Measurements from ENCODE around the gene FSTL1. TPM values are rescaled to one million over a fixed set of nuclear protein-coding genes. Genes with fewer than 3 reads are reported as not detected.

FSTL1 gene
- total and polyA plus RNA-seq, 2 donors (not counting 1 experiment from before 2014, with no cell fraction given), result 0.15 TPM; not detected in 1

DNA sequence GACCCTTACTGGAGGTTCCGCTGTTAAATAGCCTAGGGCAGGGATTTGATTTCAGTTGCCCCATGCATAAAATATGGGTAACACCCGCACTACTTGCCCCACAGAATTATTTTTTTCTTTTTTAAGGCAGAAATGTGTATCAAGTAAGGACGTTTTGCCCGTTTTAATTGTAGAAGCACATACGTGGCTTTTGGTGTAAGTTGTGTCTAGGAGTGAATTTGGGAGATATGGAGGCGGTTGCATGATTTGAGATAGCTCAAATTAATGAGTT lies 101.0 kb downstream of the FSTL1 start:
- TF ChIP-seq, protein P1, sequence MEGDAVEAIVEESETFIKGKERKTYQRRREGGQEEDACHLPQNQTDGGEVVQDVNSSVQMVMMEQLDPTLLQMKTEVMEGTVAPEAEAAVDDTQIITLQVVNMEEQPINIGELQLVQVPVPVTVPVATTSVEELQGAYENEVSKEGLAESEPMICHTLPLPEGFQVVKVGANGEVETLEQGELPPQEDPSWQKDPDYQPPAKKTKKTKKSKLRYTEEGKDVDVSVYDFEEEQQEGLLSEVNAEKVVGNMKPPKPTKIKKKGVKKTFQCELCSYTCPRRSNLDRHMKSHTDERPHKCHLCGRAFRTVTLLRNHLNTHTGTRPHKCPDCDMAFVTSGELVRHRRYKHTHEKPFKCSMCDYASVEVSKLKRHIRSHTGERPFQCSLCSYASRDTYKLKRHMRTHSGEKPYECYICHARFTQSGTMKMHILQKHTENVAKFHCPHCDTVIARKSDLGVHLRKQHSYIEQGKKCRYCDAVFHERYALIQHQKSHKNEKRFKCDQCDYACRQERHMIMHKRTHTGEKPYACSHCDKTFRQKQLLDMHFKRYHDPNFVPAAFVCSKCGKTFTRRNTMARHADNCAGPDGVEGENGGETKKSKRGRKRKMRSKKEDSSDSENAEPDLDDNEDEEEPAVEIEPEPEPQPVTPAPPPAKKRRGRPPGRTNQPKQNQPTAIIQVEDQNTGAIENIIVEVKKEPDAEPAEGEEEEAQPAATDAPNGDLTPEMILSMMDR (IDR thresholded peaks at IDR 0.05), result no peak
- TF ChIP-seq EZH2 (IDR thresholded peaks at IDR 0.05; ENCODE audit: borderline replicate concordance, insufficient read depth, low read depth, low read length, poor library complexity, severe bottlenecking), result no peak
- peaks cover 14 to 17% of the 10 kb centered on the region in 2 donors for H3K4me1 ChIP-seq (ENCODE audit: control insufficient read depth in 2 of 2, insufficient read depth in 2 of 2, low read length in 2 of 2)
- H3K4me2 ChIP-seq (replicated peaks; ENCODE audit: low read depth, low read length, poor library complexity, severe bottlenecking), result peak overlapping the region; percentile 87
- CTCF ChIA-PET, result interaction anchor here (1.7 to 3.3 kb wide), 2 partner anchors 68 to 458 kb away, joined by 9 to 23 read pairs; no protein-coding TSS in a partner anchor
- ATAC-seq (ENCODE audit: low read depth), result no peak
- peaks cover 38% of the 10 kb centered on the region for H3K4me1 Mint-ChIP-seq
- WGBS (ENCODE audit: insufficient coverage), result 3% methylated on average over 4 of the region's 6 CpGs
- peak overlapping the region; percentile 63 to 85 for H3K27ac ChIP-seq (ENCODE audit: low read length in 2 of 2)
- peaks cover 0 to 15% (median 0%) of the 10 kb centered on the region in 4 experiments for H3K27me3 ChIP-seq (replicated peaks in 1 of 4; ENCODE audit: control extremely low read depth in 1 of 4, control insufficient read depth in 3 of 4, insufficient read depth in 4 of 4, low read length in 3 of 4)
- H3K9ac ChIP-seq (ENCODE audit: low read length), result peak overlapping the region; percentile 88
- H2AFZ ChIP-seq (ENCODE audit: insufficient read depth, low read depth, low read length, poor library complexity, severe bottlenecking), result peak overlapping the region; percentile 91
- peaks cover 33% of the 10 kb centered on the region for H4K20me1 ChIP-seq (ENCODE audit: control insufficient read depth, insufficient read depth, low read length, poor library complexity, severe bottlenecking)
- no peak for DNase-seq
- H3K27me3 Mint-ChIP-seq, result no peaks in the 10 kb centered on the region
- H3K9me3 Mint-ChIP-seq (ENCODE audit: insufficient read depth), result no peaks in the 10 kb centered on the region
- peak overlapping the region; percentile 94 for H3K27ac Mint-ChIP-seq
- POLR2A ChIA-PET, result interaction anchor here (2.4 to 3.2 kb wide), 2 partner anchors 246 to 255 kb away, joined by 9 to 18 read pairs; partner anchors contain the start of genes GSK3B and NDUFB4
- intact Hi-C loops (cut with micrococcal nuclease), result loop anchor here (1.0 to 10.0 kb wide), 6 partner anchors 68 to 675 kb away; partner anchors contain the start of genes CFAP91, COX17, GSK3B and GTF2E1
- H3K36me3 ChIP-seq (replicated peaks in 1 of 2; ENCODE audit: control extremely low read depth in 1 of 2, control insufficient read depth in 1 of 2, extremely low read depth in 1 of 2, insufficient read depth in 2 of 2, low read length in 1 of 2), result peaks cover 2 to 3% of the 10 kb centered on the region in 2 experiments
- peaks cover 54% of the 10 kb centered on the region for H3K79me2 ChIP-seq (ENCODE audit: control insufficient read depth, insufficient read depth, low read length)
- peak overlapping the region; percentile 61 to 99 (median 85) for H3K4me3 ChIP-seq (ENCODE audit: control extremely low read depth in 1 of 5, extremely low read depth in 1 of 5, insufficient read depth in 1 of 5, low read depth in 2 of 5, low read length in 4 of 5)
- peak overlapping the region; percentile 95 for H3K4me3 Mint-ChIP-seq
- H3K9me3 ChIP-seq (ENCODE audit: control extremely low read depth in 1 of 3, control insufficient read depth in 2 of 3, insufficient read depth in 1 of 3, low read length in 2 of 3), result no peaks in the 10 kb centered on the region

All from B cell (primary cell).